Myocyte (in vitro differentiated cells): ENCODE measurements around the gene COPRS. TPM values are rescaled to one million over a fixed set of nuclear protein-coding genes. Genes with fewer than 3 reads are reported as not detected.
"Not testable (repeated sequence)": the region's sequence is repeated elsewhere in the genome, so short reads cannot be mapped to it uniquely, and the experiment has no call there.

Experiments
- DNase-seq: peaks from one replicate; pipeline ENCODE4 v3.0.0-alpha.2; 2012; ENCODE audit warnings: low read depth
- total RNA-seq: library from RNA; depleted of rRNA; stranded (reverse); fragments of >200 nt; gene quantifications from 2 replicates; pipeline ENCODE4 v1.2.3, GENCODE V29; 2014

Gene COPRS
- total RNA-seq, 1 donor from 2014 or later: 108 TPM

GRCh38 chr17:31845291-31845690 is 13.8 kb downstream of the COPRS start:
- DNase-seq: no peak

GRCh38 chr17:31843070-31843745 is 15.8 kb downstream of the COPRS start:
- DNase-seq: no peak

GRCh38 chr17:31842195-31843069 is 16.6 kb downstream of the COPRS start:
- peak; percentile 74 for DNase-seq

GRCh38 chr17:31841850-31842194 is 17.2 kb downstream of the COPRS start:
- DNase-seq: no peak

- DNase-seq: no peak
Measured at GRCh38 chr17:31838636-31839225, 20.3 kb downstream of the COPRS start.

GRCh38 chr17:31835984-31836383 is 23.1 kb downstream of the COPRS start:
- DNase-seq: no peak

- no peak for DNase-seq
Measured at GRCh38 chr17:31834448-31834847, 24.6 kb downstream of the COPRS start.

- DNase-seq: no peak
Measured at GRCh38 chr17:31832746-31833145, 26.3 kb downstream of the COPRS start.

- DNase-seq: peak; percentile 73
Measured at GRCh38 chr17:31830971-31831858, 27.8 kb downstream of the COPRS start.

GRCh38 chr17:31829649-31830048 is 29.4 kb downstream of the COPRS start:
- DNase-seq: no peak

- not testable (repeated sequence) for DNase-seq
Measured at GRCh38 chr17:31828955-31829354, 30.1 kb downstream of the COPRS start.

GRCh38 chr17:31825961-31826691 is 32.9 kb downstream of the COPRS start:
- peak; percentile 61 for DNase-seq

- DNase-seq: no peak
Measured at GRCh38 chr17:31824766-31825360, 34.2 kb downstream of the COPRS start.

- DNase-seq: no peak
Measured at GRCh38 chr17:31823014-31823413, 36.0 kb downstream of the COPRS start.

GRCh38 chr17:31820691-31821435 is 38.2 kb downstream of the COPRS start:
- no peak for DNase-seq

GRCh38 chr17:31819578-31819977 is 39.5 kb downstream of the COPRS start:
- no peak for DNase-seq

GRCh38 chr17:31818863-31819262 is 40.2 kb downstream of the COPRS start:
- not testable (repeated sequence) for DNase-seq

- DNase-seq: peak; percentile 11
Measured at GRCh38 chr17:31815212-31815730, 43.8 kb downstream of the COPRS start.

GRCh38 chr17:31811101-31811500 is 47.9 kb downstream of the COPRS start:
- no peak for DNase-seq
